NCI-H187 treated with DMSO at 0.1 percent for 48 hours (cell line): Measurements from ENCODE around the gene PTPRK.
"Not testable (repeated sequence)": the region's sequence is repeated elsewhere in the genome, so short reads cannot be mapped to it uniquely, and the experiment has no call there.

Experiments
- DNase-seq: peaks from one replicate; lab custom pipeline; 2025; lab: John Stamatoyannopoulos, UW

Gene PTPRK

GRCh38 chr6:128491100-128491581, 29.3 kb downstream of the PTPRK start:
- DNase-seq = no peak

GRCh38 chr6:128487746-128488145, 32.7 kb downstream of the PTPRK start:
- no peak for DNase-seq

- no peak for DNase-seq
Observed at GRCh38 chr6:128487055-128487454, 33.3 kb downstream of the PTPRK start.

GRCh38 chr6:128486580-128486979, 33.8 kb downstream of the PTPRK start:
- DNase-seq = not testable (repeated sequence)

GRCh38 chr6:128483472-128484135, 36.8 kb downstream of the PTPRK start:
- no peak for DNase-seq

GRCh38 chr6:128482642-128483041, 37.8 kb downstream of the PTPRK start:
- DNase-seq = no peak

GRCh38 chr6:128479991-128480390, 40.4 kb downstream of the PTPRK start:
- no peak for DNase-seq

- DNase-seq = no peak
Observed at GRCh38 chr6:128479048-128479666, 41.2 kb downstream of the PTPRK start.

GRCh38 chr6:128478230-128479047, 42.0 kb downstream of the PTPRK start:
- DNase-seq = no peak

- no peak for DNase-seq
Observed at GRCh38 chr6:128474933-128475332, 45.5 kb downstream of the PTPRK start.

GRCh38 chr6:128474481-128474880, 45.9 kb downstream of the PTPRK start:
- no peak for DNase-seq

GRCh38 chr6:128471907-128472306, 48.5 kb downstream of the PTPRK start:
- no peak for DNase-seq

GRCh38 chr6:128465368-128466343, 54.7 kb downstream of the PTPRK start:
- DNase-seq = no peak

GRCh38 chr6:128464790-128465189, 55.6 kb downstream of the PTPRK start:
- DNase-seq = no peak

- no peak for DNase-seq
Observed at GRCh38 chr6:128463942-128464341, 56.5 kb downstream of the PTPRK start.

- DNase-seq = no peak
Observed at GRCh38 chr6:128461501-128461900, 58.9 kb downstream of the PTPRK start.

- no peak for DNase-seq
Observed at GRCh38 chr6:128456510-128457230, 63.7 kb downstream of the PTPRK start.

GRCh38 chr6:128455959-128456358, 64.4 kb downstream of the PTPRK start:
- no peak for DNase-seq

GRCh38 chr6:128452713-128453112, 67.7 kb downstream of the PTPRK start:
- DNase-seq = no peak

GRCh38 chr6:128446497-128446896, 73.9 kb downstream of the PTPRK start:
- DNase-seq = no peak

- DNase-seq = no peak
Observed at GRCh38 chr6:128443553-128443952, 76.8 kb downstream of the PTPRK start.
